B cell (primary cell): Measurements from ENCODE around the gene CD151. TPM values are rescaled to one million over a fixed set of nuclear protein-coding genes. Genes with fewer than 3 reads are reported as not detected.

Source experiments
- ATAC-seq: fragments of 200-7000 bp; cut with Tn5 transposase; one replicate; pipeline ENCODE4 v1.10.0; 2021; ENCODE audit warnings: low read depth, mild to moderate bottlenecking, moderate number of reproducible peaks, moderate library complexity
- CTCF ChIA-PET: fragments of 350-600 bp; sonication (Branson Sonifier 250); formaldehyde crosslinking; loops from one replicate; lab custom pipeline; 2021; ENCODE audit warnings: antibody characterized with exemption, inconsistent platforms; lab: Charles Lee
- POLR2A ChIA-PET: fragments of 350-600 bp; sonication (Branson Sonifier 250); formaldehyde crosslinking; loops from one replicate; lab custom pipeline; 2021; ENCODE audit warnings: antibody characterized with exemption; lab: Charles Lee
- DNase-seq: peaks from one replicate; pipeline ENCODE4 v3.0.0; 2013
- H2AFZ ChIP-seq: 2 replicates; pipeline ENCODE4 v1.6.1; 2012; ENCODE audit warnings: mild to moderate bottlenecking, low read depth, low read length; ENCODE audit not compliant: insufficient read depth, poor library complexity, severe bottlenecking
- H3K27ac ChIP-seq, 2 donors: 1 replicate in 1 of 2; 2 replicates in 1 of 2; pipeline ENCODE4 v1.5.1; 2012 to 2013; ENCODE audit warnings: low read length in 2 of 2, mild to moderate bottlenecking in 2 of 2, moderate library complexity in 1 of 2
- H3K27me3 ChIP-seq, 4 experiments: fragments of 200-600 bp in 1 of 4; sonication (generic) in 1 of 4; replicated peaks in 1 of 4; 1 replicate in 2 of 4; 2 replicates in 2 of 4; pipeline versions ENCODE4 v1.6.1 to v1.7.0; 2013 to 2016; ENCODE audit warnings: low read length in 3 of 4, mild to moderate bottlenecking in 2 of 4, mixed read lengths in 1 of 4, moderate library complexity in 1 of 4; ENCODE audit not compliant: insufficient read depth in 4 of 4, control insufficient read depth in 3 of 4; ENCODE audit errors: control extremely low read depth in 1 of 4
- H3K36me3 ChIP-seq, 2 experiments: replicated peaks in 1 of 2; 1 replicate in 1 of 2; 2 replicates in 1 of 2; pipeline versions ENCODE4 v1.6.1 to v1.7.1; 2013; ENCODE audit warnings: low read length in 1 of 2; ENCODE audit not compliant: insufficient read depth in 2 of 2, control insufficient read depth in 1 of 2; ENCODE audit errors: control extremely low read depth in 1 of 2, extremely low read depth in 1 of 2
- H3K4me1 ChIP-seq, 2 donors: fragments of 200-600 bp in 1 of 2; sonication (generic) in 1 of 2; 1 replicate in 1 of 2; 2 replicates in 1 of 2; pipeline versions ENCODE4 v1.5.1 to v1.6.1; 2013 to 2017; ENCODE audit warnings: low read length in 2 of 2; ENCODE audit not compliant: control insufficient read depth in 2 of 2, insufficient read depth in 2 of 2
- H3K4me2 ChIP-seq: replicated peaks from 2 replicates; pipeline ENCODE3; 2012; ENCODE audit warnings: mild to moderate bottlenecking, low read depth, low read length; ENCODE audit not compliant: poor library complexity, severe bottlenecking
- H3K4me3 ChIP-seq, 5 experiments: fragments of 200-600 bp in 1 of 5; sonication (generic) in 1 of 5; 1 replicate in 3 of 5; 2 replicates in 2 of 5; pipeline versions ENCODE4 v1.5.1 to v1.7.0; 2011 to 2016; ENCODE audit warnings: low read length in 4 of 5, mild to moderate bottlenecking in 4 of 5, low read depth in 2 of 5, control low read depth in 1 of 5, moderate library complexity in 1 of 5; ENCODE audit not compliant: insufficient read depth in 1 of 5; ENCODE audit errors: control extremely low read depth in 1 of 5, extremely low read depth in 1 of 5
- H3K79me2 ChIP-seq: fragments of 200-600 bp; sonication (generic); one replicate; pipeline ENCODE4 v1.6.0; 2016; ENCODE audit warnings: low read length; ENCODE audit not compliant: control insufficient read depth, insufficient read depth
- H3K9ac ChIP-seq: fragments of 200-600 bp; sonication (generic); 2 replicates; pipeline ENCODE4 v1.6.1; 2017; ENCODE audit warnings: mild to moderate bottlenecking, low read length, moderate library complexity
- H3K9me3 ChIP-seq, 3 donors: one replicate each; pipeline versions ENCODE4 v1.6.1 to v1.7.1; 2013; ENCODE audit warnings: low read length in 2 of 3; ENCODE audit not compliant: control insufficient read depth in 2 of 3, insufficient read depth in 1 of 3; ENCODE audit errors: control extremely low read depth in 1 of 3
- H4K20me1 ChIP-seq: 2 replicates; pipeline ENCODE4 v1.6.0; 2012; ENCODE audit warnings: mild to moderate bottlenecking, low read length; ENCODE audit not compliant: insufficient read depth, control insufficient read depth, poor library complexity, severe bottlenecking
- H3K27ac Mint-ChIP-seq: one replicate; pipeline ENCODE4 v1.8.0; 2021; ENCODE audit warnings: mixed read lengths
- H3K27me3 Mint-ChIP-seq: one replicate; pipeline ENCODE4 v1.8.0; 2021; ENCODE audit warnings: mixed read lengths
- H3K4me1 Mint-ChIP-seq: one replicate; pipeline ENCODE4 v1.8.0; 2021; ENCODE audit warnings: mixed read lengths
- H3K4me3 Mint-ChIP-seq: one replicate; pipeline ENCODE4 v1.8.0; 2021; ENCODE audit warnings: mixed read lengths
- H3K9me3 Mint-ChIP-seq: one replicate; pipeline ENCODE4 v1.8.0; 2022; ENCODE audit warnings: mixed read lengths; ENCODE audit not compliant: insufficient read depth
- EZH2 ChIP-seq: IDR thresholded peaks from 2 replicates; pipeline ENCODE4 v1.6.1; 2012; ENCODE audit warnings: borderline replicate concordance, low read depth, mild to moderate bottlenecking, moderate library complexity, low read length; ENCODE audit not compliant: insufficient read depth, poor library complexity, severe bottlenecking
- WGBS: methylation state at CpG from one replicate; pipeline ENCODE4 v1.1.5; 2013; ENCODE audit warnings: missing lambda C conversion rate; ENCODE audit not compliant: insufficient coverage; 5-methylcytosine and 5-hydroxymethylcytosine counted together
- intact Hi-C: fragments of 100-400 bp; cut with micrococcal nuclease; formaldehyde crosslinking; loops from one replicate; pipeline ENCODE4 v1.10.0; 2022
- polyA plus RNA-seq: library from polyadenylated mRNA; depleted of rRNA; stranded (reverse); fragments of >200 nt; gene quantifications from 2 replicates; pipeline ENCODE4 v1.2.3, GENCODE V29; 2012
- total RNA-seq, 2 donors: library from RNA; stranded (reverse); fragments of 120-200 nt in 1 of 2; gene quantifications; 1 replicate in 1 of 2; 2 replicates in 1 of 2; pipeline versions ENCODE4 v1.2.3 to v1.2.4, GENCODE V29; 2013 to 2022
- TF ChIP-seq, protein P1 (sequence below): fragments of 200-600 bp; IDR thresholded peaks from one replicate; pipeline ENCODE4 v1.8.0; 2022; ENCODE audit warnings: antibody characterized with exemption, mild to moderate bottlenecking

CD151 gene
- total and polyA plus RNA-seq, 2 donors (not counting 1 experiment from before 2014, with no cell fraction given), result 24.4 to 25.5 TPM

DNA sequence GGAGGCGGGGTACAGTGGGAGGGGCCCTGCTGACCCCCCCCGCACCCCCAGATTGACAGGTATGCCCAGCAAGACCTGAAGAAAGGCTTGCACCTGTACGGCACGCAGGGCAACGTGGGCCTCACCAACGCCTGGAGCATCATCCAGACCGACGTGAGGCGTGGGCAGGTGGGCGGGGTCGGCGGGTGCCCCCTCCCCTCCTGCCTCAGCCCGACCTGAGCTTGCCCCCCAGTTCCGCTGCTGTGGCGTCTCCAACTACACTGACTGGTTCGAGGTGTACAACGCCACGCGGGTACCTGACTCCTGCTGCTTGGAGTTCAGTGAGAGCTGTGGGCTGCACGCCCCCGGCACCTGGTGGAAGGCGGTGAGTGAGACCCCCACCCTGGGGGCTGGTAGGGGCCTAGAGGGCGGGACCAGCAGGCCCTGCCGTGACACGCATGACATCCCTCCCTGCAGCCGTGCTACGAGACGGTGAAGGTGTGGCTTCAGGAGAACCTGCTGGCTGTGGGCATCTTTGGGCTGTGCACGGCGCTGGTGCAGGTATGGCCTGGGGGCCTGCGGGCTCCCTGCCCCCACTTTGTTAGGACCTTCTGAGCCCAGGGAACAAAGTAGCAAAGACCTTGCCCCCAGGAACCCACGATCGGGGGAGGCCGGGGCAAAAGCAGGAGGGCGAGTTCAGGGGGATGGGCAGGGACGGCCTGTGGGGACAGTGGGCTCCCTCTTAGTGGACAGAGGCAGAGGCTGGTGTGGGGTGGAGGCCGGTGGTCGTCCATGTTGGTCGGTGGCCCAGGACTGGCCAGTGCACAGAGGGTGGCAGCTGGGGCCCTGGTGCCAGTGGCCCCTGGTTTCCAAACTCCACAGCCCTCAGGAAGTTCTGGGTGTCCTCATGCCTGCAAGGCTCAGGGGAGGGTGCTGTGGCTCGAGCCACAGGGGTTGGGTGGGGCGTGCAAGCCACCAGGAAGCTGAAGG, 33.0 kb downstream of the CD151 start:
- H3K4me3 Mint-ChIP-seq, result no peak overlapping the region
- POLR2A ChIA-PET, result no interaction called here
- H3K27me3 Mint-ChIP-seq, result no peaks in the 10 kb centered on the region

More for the DNA sequence above, 33.0 kb downstream of the CD151 start:
- ATAC-seq (no peak), DNase-seq (no peak)
- no peaks in the 10 kb centered on the region for H3K79me2 ChIP-seq
- Mint-ChIP-seq H3K27ac (no peak overlapping the region), H3K9me3 (no peaks in the 10 kb centered on the region), H3K4me1 (no peaks in the 10 kb centered on the region)
- no peak overlapping the region for H3K9ac ChIP-seq
- no peaks in the 10 kb centered on the region for H3K27me3 ChIP-seq
- no peaks in the 10 kb centered on the region for H4K20me1 ChIP-seq
- no peak overlapping the region for H3K4me3 ChIP-seq
- 84% methylated on average over 40 of the region's 41 CpGs for WGBS
- H3K4me1 ChIP-seq, result no peaks in the 10 kb centered on the region
- H3K27ac ChIP-seq, result no peak overlapping the region
- intact Hi-C loops, result no loop called here
- TF ChIP-seq, protein P1, sequence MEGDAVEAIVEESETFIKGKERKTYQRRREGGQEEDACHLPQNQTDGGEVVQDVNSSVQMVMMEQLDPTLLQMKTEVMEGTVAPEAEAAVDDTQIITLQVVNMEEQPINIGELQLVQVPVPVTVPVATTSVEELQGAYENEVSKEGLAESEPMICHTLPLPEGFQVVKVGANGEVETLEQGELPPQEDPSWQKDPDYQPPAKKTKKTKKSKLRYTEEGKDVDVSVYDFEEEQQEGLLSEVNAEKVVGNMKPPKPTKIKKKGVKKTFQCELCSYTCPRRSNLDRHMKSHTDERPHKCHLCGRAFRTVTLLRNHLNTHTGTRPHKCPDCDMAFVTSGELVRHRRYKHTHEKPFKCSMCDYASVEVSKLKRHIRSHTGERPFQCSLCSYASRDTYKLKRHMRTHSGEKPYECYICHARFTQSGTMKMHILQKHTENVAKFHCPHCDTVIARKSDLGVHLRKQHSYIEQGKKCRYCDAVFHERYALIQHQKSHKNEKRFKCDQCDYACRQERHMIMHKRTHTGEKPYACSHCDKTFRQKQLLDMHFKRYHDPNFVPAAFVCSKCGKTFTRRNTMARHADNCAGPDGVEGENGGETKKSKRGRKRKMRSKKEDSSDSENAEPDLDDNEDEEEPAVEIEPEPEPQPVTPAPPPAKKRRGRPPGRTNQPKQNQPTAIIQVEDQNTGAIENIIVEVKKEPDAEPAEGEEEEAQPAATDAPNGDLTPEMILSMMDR, result no peak
- TF ChIP-seq EZH2, result no peak
- CTCF ChIA-PET, result interaction anchor here (1.5 kb wide), 1 partner anchor 18 kb away, joined by 4 read pairs; no protein-coding TSS in a partner anchor
- H3K36me3 ChIP-seq, result peaks cover 0 to 6% of the 10 kb centered on the region in 2 experiments
- no peak overlapping the region for H2AFZ ChIP-seq
- H3K9me3 ChIP-seq, result no peaks in the 10 kb centered on the region
- no peak overlapping the region for H3K4me2 ChIP-seq
